MM.1S (cell line): ENCODE results near the gene DHRS3.

ENCODE experiments used
- CTCF ChIP-seq: fragments of 300-600 bp; sonication (generic); IDR thresholded peaks from 2 replicates; pipeline ENCODE4 v1.5.1; 2016; ENCODE audit warnings: antibody characterized with exemption, low read length, mixed read lengths
- EZH2 ChIP-seq: fragments of 300-600 bp; sonication (generic); optimal IDR thresholded peaks from 2 replicates; pipeline ENCODE3; 2017; ENCODE audit warnings: low read depth, mild to moderate bottlenecking, antibody characterized with exemption, low read length, mixed read lengths
- EZH2phosphoT487 ChIP-seq: fragments of 300-600 bp; sonication (generic); IDR thresholded peaks from 2 replicates; pipeline ENCODE4 v1.6.1; 2018; ENCODE audit warnings: antibody characterized with exemption, low read length

DNA sequence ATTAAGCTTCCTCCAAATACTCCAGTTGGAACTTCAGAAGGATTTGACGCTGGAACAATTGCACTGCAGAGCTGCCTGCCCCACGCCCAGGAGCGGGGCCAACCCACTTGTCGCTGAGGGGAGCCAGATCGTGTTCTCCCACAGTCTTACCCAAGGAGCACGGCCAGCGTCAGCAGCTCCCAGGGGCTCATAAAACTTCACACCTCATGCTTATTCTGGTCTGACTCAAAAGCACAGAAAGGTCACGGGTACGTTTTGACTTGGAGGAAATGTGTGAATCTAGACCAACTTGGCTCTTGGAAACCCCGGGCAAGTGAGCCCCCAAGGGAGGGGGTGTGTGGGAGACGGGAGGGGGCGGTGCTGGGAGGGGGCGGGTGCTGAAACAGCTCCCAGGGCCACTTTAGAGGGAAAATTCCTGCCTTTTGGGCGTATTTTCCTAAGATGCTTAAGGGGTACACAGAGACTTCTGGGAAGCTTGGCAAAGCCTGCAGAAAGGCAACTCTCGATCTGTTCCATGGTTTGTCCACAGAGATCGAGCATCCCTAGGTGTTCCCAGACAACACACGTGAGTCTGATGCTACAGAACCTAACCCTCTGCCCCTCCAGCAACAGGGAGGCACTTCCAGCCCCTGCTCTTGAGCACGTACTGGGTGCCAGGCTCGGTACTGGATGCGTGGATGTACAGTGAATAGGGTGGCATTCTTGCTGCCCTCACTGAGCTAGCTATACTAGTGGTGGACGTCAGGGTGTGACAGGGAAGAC, 98.9 kb downstream of the DHRS3 start:
- TF ChIP-seq CTCF (no peak), EZH2phosphoT487 (no peak), EZH2 (no peak)
